ENCODE data around the gene SLC2A14. TPM values are rescaled to one million over a fixed set of nuclear protein-coding genes. Genes with fewer than 3 reads are reported as not detected.
"Not testable (repeated sequence)": the region's sequence is repeated elsewhere in the genome, so short reads cannot be mapped to it uniquely, and the experiment has no call there.

Gene SLC2A14
- 0.07 TPM in 1 of 2 replicates, not detected in the other for total RNA-seq
- polyA plus RNA-seq = 0.26 and 0.47 TPM in 2 replicates

DNA sequence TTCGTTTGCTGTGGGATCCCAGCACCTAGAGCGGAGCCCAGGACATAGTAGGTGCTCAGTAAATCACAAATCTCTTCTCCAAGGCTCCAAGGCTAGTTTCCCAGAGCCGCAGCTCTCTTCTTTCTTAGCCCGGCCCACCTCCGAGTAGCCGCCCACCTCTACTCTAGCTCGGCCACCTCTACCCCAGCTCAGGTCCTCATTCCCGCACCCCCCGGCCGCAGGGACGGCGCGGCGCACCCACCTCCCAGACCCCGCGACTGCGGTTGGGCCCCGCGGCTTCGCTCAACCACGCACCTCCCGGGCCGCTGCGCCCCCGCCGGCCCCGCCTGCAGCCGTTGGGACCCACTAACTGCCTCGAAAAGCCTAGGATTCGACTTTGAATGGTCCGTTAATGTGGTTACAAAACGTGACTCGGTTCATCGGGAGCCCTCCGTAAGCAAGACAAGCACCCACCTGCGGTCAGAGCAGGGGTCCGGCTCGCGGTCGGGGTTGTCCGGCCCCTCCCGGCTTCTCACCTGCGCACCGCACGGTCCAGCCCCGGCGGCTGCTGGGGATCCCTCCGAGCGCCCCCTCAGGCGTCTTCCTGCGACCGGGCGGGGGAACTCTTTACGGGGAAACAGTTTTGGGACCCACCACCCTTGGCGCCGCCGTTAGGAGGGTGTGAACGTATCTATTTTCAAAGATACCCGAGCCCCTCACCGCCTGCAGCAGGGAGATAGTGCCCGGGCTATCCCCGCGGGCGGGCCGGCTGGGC, at the start of gene SLC2A14:
Gene SLC2A14, minus strand, starts transcription at position 350 of the 754 bp plus-strand sequence. CDS start 3,035 bp downstream, outside the sequence.
- Histone ChIP-seq H3K4me1 (ENCODE audit: low read depth) (no peaks in the 10 kb centered on the region), H3K9me3 (ENCODE audit: low read depth) (no peaks in the 10 kb centered on the region), H3K4me3 (no peak within 1 kb of the TSS), H3K27ac (no peak within 1 kb of the TSS), H3K27me3 (peaks cover 10% of the 10 kb centered on the region), H3K36me3 (no peaks in the 10 kb centered on the region)
- peak in 1 of 2 donors; percentile 16 for DNase-seq (ENCODE audit: low read depth in 1 of 2, low spot score in 1 of 2)
- TF ChIP-seq, protein P1, sequence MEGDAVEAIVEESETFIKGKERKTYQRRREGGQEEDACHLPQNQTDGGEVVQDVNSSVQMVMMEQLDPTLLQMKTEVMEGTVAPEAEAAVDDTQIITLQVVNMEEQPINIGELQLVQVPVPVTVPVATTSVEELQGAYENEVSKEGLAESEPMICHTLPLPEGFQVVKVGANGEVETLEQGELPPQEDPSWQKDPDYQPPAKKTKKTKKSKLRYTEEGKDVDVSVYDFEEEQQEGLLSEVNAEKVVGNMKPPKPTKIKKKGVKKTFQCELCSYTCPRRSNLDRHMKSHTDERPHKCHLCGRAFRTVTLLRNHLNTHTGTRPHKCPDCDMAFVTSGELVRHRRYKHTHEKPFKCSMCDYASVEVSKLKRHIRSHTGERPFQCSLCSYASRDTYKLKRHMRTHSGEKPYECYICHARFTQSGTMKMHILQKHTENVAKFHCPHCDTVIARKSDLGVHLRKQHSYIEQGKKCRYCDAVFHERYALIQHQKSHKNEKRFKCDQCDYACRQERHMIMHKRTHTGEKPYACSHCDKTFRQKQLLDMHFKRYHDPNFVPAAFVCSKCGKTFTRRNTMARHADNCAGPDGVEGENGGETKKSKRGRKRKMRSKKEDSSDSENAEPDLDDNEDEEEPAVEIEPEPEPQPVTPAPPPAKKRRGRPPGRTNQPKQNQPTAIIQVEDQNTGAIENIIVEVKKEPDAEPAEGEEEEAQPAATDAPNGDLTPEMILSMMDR (IDR thresholded peaks at IDR 0.05; ENCODE audit: low read depth, low read length) = peak; percentile 12

DNA sequence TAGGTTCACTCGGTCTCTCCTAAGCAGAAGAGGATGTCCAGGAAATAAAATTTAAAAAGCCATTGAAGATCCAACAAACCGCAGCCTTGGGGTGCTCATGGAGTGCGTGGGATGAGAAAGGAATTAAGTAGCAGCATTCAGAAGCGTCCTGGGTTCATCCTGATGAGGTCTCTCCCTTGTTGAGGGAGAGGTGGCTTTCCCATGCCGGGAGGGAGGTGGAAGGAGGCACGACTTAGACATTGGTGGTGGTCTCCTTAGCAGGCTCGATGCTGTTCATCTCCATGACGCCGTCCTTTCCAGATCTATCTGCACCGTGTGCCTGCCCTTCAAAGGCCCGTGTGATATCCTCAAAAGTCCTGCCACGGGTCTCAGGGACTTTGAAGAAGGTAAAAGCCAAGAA, 48.5 kb upstream of the SLC2A14 start:
- peaks cover 66% of the 10 kb centered on the region for H3K36me3 ChIP-seq
- not testable (repeated sequence) for H3K9me3 ChIP-seq (ENCODE audit: low read depth); DNase-seq (ENCODE audit: low read depth in 1 of 2, low spot score in 1 of 2)

DNA sequence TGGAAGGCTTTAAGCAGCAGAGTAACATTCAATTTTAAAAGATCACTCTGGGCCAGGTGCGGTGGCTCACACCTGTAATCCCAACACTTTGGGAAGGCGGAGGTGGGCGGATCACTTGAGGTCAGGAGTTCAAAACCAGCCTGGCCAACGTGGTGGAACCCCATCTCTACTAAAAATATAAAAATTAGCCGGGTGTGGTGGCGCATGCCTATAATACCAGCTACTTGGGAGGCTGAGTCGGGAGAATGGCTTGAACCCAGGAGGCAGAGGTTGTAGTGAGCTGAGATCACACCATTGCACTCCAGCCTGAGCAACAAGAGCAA, 45.5 kb upstream of the SLC2A14 start:
- H3K4me1 ChIP-seq (ENCODE audit: low read depth); DNase-seq (ENCODE audit: low read depth in 1 of 2, low spot score in 1 of 2); H3K9me3 ChIP-seq (ENCODE audit: low read depth); H3K4me3 ChIP-seq; H3K27me3 ChIP-seq: not testable (repeated sequence)
- H3K36me3 ChIP-seq = peaks cover 44% of the 10 kb centered on the region
- peak overlapping the region; percentile 57 for H3K27ac ChIP-seq

More for the DNA sequence above, 48.5 kb upstream of the SLC2A14 start:
- not testable (repeated sequence) for H3K27ac ChIP-seq; H3K4me1 ChIP-seq (ENCODE audit: low read depth); H3K4me3 ChIP-seq; H3K27me3 ChIP-seq

DNA sequence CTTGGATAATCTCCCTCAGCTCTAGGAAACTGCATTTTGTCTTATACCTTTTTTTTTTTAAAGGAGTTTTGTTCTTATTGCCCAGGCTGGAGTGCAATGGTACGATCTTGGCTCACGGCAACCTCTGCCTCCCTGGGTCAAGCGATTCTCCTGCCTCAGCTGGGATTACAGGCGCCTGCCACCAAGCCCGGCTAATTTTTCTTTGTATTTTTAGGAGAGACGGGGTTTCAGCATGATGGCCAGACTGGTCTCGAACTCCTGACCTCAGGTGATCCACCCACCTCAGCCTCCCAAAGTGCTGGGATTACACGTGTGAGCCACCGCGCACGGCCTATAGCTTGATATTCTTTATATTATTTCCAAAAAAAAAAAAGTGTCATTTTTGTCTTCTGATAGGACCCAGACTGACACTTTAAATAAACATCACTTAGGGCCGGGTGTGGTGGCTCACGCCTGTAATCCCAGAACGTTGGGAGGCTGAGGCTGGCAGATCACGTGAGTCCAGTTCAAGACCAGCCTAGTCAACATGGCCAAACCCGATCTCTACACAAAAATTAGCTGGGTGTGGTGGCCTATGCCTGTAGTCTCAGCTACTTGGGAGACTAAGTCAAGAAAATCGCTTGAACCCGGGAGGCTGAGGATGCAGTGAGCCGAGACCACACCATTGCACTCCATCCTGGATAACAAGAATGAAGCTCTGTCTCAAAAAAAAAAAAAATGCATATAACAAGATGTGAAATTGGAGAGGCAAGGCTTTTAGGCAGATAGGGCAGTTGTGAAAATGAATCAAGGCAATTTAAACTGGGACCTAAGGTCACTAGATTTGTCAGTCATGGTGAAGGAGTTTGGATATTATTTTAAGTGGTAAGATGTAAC, 44.9 kb upstream of the SLC2A14 start:
- H3K27ac ChIP-seq = peak overlapping the region; percentile 57
- H3K36me3 ChIP-seq = peaks cover 38% of the 10 kb centered on the region
- TF ChIP-seq, protein P1 (IDR thresholded peaks at IDR 0.05; ENCODE audit: low read depth, low read length) = no peak
- no peak overlapping the region for H3K4me3 ChIP-seq
- H3K4me1 ChIP-seq (ENCODE audit: low read depth) = no peaks in the 10 kb centered on the region
- H3K9me3 ChIP-seq (ENCODE audit: low read depth) = no peaks in the 10 kb centered on the region
- DNase-seq (ENCODE audit: low read depth in 1 of 2, low spot score in 1 of 2) = no peak
- H3K27me3 ChIP-seq = no peaks in the 10 kb centered on the region

DNA sequence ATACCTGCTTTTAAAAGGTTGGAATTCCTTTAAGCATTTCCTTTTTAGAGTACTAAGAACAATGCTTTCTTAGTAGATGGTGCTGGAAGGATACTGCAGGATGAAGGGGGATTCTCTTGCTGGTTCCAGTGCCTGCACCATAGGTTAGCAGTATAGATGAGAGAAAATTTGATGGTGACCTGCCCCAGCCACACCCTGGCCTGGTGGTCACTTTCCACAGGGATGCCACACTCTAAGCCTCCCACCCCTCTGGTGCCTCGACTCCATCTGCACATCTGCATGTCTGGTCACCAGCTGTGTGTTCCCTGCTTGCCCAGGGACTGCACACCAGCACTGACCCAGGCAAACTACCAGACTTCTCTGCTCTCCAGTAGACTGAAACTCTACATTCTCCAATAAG, 44.2 kb upstream of the SLC2A14 start:
- H3K4me1 ChIP-seq (ENCODE audit: low read depth) = no peaks in the 10 kb centered on the region
- H3K9me3 ChIP-seq (ENCODE audit: low read depth) = no peaks in the 10 kb centered on the region
- peak overlapping the region; percentile 21 for H3K27ac ChIP-seq
- peaks cover 31% of the 10 kb centered on the region for H3K36me3 ChIP-seq
- no peak for DNase-seq (ENCODE audit: low read depth in 1 of 2, low spot score in 1 of 2)
- no peaks in the 10 kb centered on the region for H3K27me3 ChIP-seq
- H3K4me3 ChIP-seq = no peak overlapping the region
- TF ChIP-seq, protein P1 (IDR thresholded peaks at IDR 0.05; ENCODE audit: low read depth, low read length) = no peak

DNA sequence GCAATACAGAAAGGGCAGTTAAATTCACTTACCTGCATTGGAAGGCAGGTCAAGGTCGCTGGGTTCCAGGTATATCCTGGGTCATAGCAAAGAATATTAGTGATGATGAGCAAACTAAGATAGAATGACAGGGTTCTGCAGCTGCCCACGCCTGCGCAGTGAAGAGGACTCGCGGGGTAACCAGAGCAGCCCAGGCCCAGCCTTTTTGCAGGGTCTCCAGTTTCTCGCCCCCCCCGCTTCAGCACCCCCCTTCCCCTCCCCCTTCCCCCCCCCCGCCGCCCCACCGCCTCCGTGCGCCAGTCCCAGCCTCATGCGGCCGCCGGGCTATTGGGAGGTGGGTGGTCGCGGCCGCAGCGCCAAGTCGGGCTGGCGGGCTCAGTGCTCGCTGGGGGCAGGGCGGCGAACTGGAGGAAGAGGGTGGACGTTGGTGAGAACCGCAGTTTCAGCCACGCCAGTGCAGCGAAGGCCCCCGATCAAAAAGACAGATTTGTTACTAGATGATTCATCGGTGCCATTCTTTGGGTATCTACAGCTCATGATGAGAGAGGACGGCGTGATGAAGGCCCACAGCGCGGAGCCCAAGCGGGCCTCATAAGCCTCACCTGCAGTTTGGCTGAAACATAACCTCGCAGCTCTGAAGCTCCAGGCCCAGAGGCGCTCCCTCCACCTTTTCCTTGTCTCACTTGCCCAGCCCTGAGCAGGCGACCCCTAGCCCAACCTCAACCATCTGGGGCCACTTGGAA, 43.1 kb upstream of the SLC2A14 start:
- no peak overlapping the region for H3K27ac ChIP-seq
- H3K9me3 ChIP-seq (ENCODE audit: low read depth) = no peaks in the 10 kb centered on the region
- TF ChIP-seq, protein P1 (IDR thresholded peaks at IDR 0.05; ENCODE audit: low read depth, low read length) = no peak
- H3K27me3 ChIP-seq = no peaks in the 10 kb centered on the region
- peaks cover 20% of the 10 kb centered on the region for H3K36me3 ChIP-seq
- H3K4me1 ChIP-seq (ENCODE audit: low read depth) = no peaks in the 10 kb centered on the region
- no peak overlapping the region for H3K4me3 ChIP-seq
- DNase-seq (ENCODE audit: low read depth in 1 of 2, low spot score in 1 of 2) = peak in 1 of 2 donors; percentile 12

DNA sequence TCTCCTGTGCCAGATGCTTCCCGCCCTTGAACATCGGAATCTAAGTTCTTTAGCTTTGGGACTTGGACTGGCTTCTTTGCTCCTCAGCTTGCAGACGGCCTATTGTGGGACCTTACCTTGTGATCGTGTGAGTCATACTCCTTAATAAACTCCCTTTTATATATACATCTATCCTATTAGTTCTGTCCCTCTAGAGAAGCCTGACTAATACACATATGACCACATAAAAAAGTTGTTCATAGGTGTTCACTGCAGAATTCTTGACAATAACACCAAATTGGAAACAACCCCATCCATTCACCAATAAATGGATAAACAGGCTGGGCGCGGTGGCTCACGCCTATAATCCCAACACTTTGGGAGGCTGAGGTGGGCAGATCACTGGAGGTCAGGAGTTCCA, 37.4 kb upstream of the SLC2A14 start:
- not testable (repeated sequence) for H3K36me3 ChIP-seq; H3K4me1 ChIP-seq (ENCODE audit: low read depth); H3K27me3 ChIP-seq; H3K4me3 ChIP-seq; H3K27ac ChIP-seq; H3K9me3 ChIP-seq (ENCODE audit: low read depth); DNase-seq (ENCODE audit: low read depth in 1 of 2, low spot score in 1 of 2)

All from cardiac muscle cell (in vitro differentiated cells and primary cell).